ENCODE measurements around the gene LRMDA.

The LRMDA gene

DNA sequence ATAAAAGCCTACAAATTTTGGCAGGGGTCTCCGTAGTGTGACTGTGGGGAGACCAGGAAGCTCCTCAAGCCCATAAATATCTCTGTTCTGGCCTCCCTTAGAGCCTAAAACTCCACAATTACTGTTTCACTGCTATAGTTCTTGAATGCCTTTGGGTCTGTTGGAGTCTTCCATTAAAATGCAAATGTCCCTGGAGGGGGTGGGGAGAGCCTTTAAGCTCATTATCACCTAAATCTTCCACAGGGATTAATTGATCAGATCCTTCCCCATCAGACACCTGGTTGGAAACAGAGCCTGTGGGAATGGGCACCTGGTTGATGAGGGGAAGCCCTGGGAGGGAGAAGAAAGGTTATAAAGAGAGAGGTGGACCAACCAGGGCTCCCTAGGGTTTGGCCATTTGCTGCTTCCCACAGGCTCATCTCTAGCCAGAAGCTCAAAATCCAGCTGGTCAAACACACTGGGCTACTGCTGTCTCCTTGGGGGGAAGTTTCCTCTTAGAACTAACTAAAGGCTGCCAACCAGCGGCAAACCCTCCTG lies 718.2 kb downstream of the LRMDA start:
- no peak overlapping the region for H3K27ac ChIP-seq
- TF ChIP-seq, protein P1, sequence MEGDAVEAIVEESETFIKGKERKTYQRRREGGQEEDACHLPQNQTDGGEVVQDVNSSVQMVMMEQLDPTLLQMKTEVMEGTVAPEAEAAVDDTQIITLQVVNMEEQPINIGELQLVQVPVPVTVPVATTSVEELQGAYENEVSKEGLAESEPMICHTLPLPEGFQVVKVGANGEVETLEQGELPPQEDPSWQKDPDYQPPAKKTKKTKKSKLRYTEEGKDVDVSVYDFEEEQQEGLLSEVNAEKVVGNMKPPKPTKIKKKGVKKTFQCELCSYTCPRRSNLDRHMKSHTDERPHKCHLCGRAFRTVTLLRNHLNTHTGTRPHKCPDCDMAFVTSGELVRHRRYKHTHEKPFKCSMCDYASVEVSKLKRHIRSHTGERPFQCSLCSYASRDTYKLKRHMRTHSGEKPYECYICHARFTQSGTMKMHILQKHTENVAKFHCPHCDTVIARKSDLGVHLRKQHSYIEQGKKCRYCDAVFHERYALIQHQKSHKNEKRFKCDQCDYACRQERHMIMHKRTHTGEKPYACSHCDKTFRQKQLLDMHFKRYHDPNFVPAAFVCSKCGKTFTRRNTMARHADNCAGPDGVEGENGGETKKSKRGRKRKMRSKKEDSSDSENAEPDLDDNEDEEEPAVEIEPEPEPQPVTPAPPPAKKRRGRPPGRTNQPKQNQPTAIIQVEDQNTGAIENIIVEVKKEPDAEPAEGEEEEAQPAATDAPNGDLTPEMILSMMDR (conservative IDR thresholded peaks at IDR 0.05), result no peak

DNA sequence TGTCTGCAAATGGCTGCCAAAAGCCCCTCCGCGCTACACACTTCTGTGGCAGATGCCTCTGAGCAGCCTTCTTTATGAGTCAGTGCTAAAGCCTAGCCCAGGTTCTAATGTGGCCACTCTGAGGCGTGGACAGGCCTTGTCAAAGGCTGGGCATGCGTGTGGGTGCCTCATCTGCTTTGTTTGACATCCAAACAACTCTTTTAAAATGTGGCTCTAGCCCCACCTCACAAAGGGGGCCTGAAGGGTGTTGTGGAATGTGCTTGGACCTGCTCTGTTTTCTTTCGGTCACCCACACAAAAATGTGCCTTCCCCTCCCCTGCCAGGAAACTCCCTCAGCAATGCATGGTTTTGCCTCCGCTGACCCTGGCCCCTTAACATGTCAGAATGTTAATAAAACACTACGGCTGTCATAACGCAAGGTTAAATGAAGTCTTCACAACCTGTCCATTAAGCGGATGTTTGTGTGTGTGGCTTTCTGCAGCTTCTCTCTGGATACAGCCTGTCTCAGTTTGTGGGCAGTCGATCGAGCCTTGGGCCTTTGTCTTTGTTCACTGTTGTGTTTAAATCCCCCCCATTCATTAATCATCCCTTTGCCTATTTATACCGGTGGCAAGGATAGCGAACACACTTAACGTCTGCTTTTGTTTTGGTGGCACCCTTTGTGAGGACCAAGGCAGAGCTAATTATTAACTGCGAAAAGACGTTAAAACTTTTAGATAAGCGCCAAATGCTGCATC lies 718.9 kb downstream of the LRMDA start:
- no peak overlapping the region for H3K27ac ChIP-seq
- TF ChIP-seq, protein P1 (conservative IDR thresholded peaks at IDR 0.05), result no peak

DNA sequence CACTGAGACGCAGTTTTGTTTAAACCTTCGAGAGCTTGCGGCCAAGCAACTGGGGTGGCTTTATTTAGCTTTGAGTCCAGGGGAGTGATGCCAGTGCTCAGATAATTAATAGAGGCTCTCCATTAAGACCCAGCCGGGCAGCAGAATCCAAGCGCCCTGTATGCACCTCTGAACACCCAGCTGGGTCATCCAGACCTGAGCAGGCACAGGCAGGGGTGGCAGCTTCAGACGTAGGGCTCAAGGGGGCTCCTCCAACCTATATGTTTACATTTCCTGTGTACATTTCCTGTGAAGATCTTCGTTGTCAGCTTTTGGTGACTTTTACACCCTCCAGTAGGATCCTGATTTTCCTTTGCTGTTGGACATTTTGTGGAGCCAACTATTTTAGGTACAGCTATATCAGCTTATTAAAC lies 719.5 kb downstream of the LRMDA start:
- no peak overlapping the region for H3K27ac ChIP-seq
- TF ChIP-seq, protein P1 (conservative IDR thresholded peaks at IDR 0.05), result no peak

DNA sequence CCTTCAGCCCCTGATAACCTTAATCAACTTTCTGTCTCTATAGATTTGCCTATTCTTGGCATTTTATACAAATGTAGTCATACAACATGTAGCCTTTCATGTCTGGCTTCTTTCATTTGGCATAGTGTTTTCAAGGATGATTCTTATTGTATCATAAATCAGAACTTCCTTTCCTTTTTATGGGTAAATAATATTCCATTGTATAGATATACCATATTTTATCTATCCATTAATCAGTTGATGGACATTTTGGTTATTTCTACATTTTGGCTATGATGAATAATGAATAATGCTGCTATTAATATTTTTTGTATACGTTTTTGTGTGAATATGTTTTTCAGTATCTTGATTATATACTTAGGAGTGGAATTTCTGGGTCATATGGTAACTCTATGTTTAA lies 720.8 kb downstream of the LRMDA start:
- TF ChIP-seq, protein P1 (conservative IDR thresholded peaks at IDR 0.05), result no peak
- H3K27ac ChIP-seq, result no peak overlapping the region

DNA sequence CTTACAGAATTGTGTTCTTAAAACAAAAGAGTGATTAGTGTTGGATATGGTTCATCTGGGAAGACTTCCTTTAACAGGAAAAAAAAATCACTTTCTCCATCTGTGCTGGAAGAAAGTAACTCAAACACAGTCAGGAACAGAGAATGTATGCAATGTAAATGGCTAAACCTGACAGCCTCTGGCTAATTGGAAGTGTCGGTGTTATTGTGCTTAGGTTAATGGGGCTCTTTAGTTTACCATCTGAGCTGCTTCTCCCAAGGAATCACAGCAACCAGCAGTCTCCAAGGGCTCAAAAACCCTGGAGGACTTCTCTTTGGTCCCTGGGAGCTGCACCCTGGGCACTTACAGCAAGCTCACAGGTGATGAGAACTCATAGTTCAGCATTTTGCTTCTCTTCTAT lies 724.5 kb downstream of the LRMDA start:
- H3K27ac ChIP-seq, result no peak overlapping the region
- TF ChIP-seq, protein P1 (conservative IDR thresholded peaks at IDR 0.05), result no peak

DNA sequence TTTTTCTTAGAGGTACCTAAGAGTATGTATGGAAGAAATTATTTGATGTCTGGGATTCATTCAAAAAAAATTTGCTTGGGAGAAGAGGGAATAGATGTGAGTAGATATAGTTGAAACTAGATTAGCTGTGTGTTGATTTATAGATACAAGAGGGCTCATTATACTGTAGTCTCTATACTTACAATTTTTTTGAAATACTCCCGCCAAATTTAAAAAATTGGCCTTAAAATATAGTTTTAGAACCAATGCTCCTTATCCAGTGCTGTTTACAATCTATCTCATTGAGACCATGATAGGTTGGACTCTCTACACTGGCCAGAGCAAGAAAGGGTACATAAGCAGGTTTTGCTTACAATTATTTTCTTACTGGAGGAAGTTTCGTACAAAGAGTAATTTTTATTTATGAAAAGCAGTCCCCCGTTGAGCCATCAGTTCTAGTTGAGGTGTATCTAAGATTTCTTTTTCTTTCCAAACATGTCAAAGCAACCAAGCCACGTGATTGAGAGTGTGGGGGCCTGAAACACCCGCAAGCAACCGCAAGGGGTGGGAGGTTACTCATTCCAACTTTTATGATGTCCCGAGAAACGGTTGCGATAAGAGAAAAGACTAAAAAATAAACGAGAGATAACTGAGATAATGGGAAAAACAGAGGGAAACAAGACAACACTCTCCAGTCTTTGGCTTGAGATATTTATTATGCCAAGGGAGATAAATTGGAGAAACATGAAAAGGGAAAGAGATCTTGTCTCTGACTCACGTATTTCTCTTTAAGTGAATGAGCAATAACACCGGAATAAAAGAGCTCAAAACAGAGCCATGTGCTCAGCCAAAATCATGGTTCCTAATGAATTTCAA lies 729.2 kb downstream of the LRMDA start:
- TF ChIP-seq, protein P1 (conservative IDR thresholded peaks at IDR 0.05), result no peak
- H3K27ac ChIP-seq, result no peak overlapping the region

DNA sequence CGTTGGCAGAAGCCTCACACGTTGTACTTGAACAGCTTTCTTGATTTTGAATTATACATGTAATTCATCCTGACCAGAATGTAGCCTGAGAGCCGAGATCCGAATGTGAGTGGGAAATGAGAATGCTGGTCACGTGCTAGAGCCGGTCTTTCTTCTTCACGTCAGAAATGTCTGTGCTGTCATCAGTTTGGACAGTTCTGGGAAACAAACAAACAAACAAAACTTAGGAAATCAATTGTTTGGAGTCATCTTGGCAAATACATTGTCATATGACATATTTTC lies 729.8 kb downstream of the LRMDA start:
- TF ChIP-seq, protein P1 (conservative IDR thresholded peaks at IDR 0.05), result no peak
- no peak overlapping the region for H3K27ac ChIP-seq

Data from VCaP (cell line).